GM21526 (cell line): ENCODE results near the gene RAPH1.
A peak's percentile ranks its signal among the peaks of the same experiment; 100 is the strongest.

Source experiments
- ATAC-seq: cut with Tn5 transposase; IDR thresholded peaks from one replicate; pipeline ENCODE4 v1.9.1; 2021; ENCODE audit warnings: moderate library complexity; ENCODE audit not compliant: unreplicated experiment, low FRiP score

Gene RAPH1

GRCh38 chr2:203535078-203535783, at the start of gene RAPH1:
Gene RAPH1 (minus strand): TSS chr2:203535301. CDS start chr2:203495353, 39,948 bp downstream.
- ATAC-seq, result peak; percentile 67

GRCh38 chr2:203584784-203585183, 49.7 kb upstream of the RAPH1 start:
- ATAC-seq, result no peak

- peak; percentile 42 for ATAC-seq
These were observed 48.6 kb upstream of the RAPH1 start for GRCh38 chr2:203583701-203584100.

GRCh38 chr2:203583084-203583695, 48.1 kb upstream of the RAPH1 start:
- ATAC-seq, result no peak

GRCh38 chr2:203582468-203582867, 47.4 kb upstream of the RAPH1 start:
- no peak for ATAC-seq

- no peak for ATAC-seq
These were observed 45.7 kb upstream of the RAPH1 start for GRCh38 chr2:203580844-203581243.

- no peak for ATAC-seq
These were observed 44.6 kb upstream of the RAPH1 start for GRCh38 chr2:203579730-203580129.

DNA sequence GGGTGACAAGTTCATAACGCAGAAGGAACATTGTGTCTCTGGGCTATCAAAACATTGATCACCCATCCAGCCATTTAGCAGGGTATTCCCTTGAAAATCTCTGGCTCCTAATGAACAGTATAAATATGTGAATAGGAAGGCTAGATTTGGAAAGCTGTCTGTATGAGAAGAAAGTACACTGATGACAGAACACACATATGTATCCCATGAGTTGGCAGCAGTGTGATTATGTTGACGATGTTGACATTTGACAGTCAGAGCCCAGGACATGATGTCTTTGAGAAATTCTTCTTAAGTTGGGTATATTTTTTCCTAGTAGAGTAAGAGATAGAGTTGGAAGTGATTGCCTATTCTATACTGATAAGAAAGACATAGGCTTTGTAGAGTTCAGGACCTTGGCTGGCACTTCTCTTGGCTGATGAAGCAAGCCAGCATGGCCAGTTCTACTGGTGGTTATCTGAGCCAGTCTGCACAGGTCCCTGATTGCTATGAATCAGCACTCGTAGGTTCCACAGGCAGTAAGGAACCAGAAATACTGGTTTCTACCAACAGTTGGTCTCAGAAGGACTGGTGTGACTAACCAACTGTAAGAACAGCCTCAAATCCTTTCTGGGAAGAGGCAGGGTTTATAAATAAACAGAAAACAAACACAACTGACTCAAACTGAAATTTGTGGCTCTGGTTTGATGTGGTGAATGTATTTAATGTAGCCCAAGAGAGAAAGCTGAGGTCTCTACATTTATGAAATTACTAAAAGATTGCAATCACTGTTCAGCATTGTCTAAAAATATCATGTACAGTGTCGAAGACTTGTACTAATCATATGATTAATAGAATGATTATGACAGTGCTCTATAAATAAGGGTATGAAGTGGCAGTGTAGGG, 43.9 kb upstream of the RAPH1 start:
- ATAC-seq, result peak; percentile 94

- no peak for ATAC-seq
These were observed 39.7 kb upstream of the RAPH1 start for GRCh38 chr2:203574824-203575223.

DNA sequence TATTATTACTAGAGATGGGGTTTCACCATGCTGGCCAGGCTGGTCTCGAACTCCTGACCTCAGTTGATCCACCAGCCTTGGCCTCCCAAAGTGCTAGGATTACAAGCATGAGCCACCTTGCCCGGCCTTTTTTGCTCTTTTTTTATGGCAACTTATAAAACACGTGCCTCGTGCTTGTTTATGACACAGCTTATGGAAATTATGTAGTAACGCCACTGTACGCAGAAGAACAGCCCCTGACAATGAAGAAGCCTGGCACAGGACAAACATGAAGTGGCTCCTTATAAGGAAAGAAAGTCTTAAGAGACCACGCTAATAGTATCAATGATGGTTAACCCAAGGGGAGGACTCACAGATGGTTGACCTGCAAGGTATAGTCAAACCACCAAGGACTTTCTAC, 37.2 kb upstream of the RAPH1 start:
- no peak for ATAC-seq

GRCh38 chr2:203569677-203570316, 34.7 kb upstream of the RAPH1 start:
- ATAC-seq, result no peak

- ATAC-seq, result no peak
These were observed 32.6 kb upstream of the RAPH1 start for GRCh38 chr2:203567691-203568090.

GRCh38 chr2:203566161-203566560, 31.1 kb upstream of the RAPH1 start:
- ATAC-seq, result no peak

- ATAC-seq, result no peak
These were observed 30.0 kb upstream of the RAPH1 start for GRCh38 chr2:203565076-203565475.

DNA sequence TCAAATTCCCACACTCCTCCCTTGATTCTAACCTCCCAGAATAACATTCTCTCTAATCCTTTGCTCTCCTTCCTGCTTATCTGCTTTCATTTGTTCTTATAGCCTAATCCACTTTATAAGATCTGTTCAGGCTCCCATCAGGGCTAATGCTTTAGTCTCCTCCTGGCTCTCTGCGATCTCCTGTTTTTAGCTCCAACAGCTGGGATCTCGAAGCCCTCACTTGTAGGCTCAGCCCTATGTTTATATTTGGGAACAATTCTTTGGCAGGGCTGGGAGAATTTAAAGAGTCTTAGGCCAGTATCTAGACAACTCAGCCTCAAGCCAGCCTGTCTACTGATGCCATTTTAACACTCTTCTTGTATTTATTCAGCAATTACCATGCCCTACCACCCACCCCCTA, 27.2 kb upstream of the RAPH1 start:
- no peak for ATAC-seq

GRCh38 chr2:203559641-203560040, 24.5 kb upstream of the RAPH1 start:
- ATAC-seq, result no peak

DNA sequence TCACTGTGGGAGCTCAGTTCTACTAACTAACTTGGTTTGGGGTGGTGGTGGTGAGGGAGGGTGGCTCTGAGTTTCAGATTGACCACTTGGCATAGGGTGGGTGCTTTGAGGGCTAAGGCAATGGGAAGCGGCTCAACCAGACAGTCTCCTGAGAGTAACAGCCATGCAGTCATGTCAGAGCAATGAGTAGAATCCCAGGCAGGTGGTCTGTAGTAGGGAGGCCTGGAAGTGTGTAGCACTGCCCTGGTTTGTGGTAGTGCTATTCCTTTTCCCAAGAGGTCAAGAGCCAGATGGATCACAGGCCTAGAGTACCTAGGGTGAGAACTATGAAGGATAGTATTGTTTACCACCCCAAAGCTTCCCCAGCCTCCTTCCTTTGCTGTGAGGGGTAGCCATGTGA, 18.7 kb upstream of the RAPH1 start:
- no peak for ATAC-seq

- ATAC-seq, result no peak
These were observed 16.7 kb upstream of the RAPH1 start for GRCh38 chr2:203551778-203552177.

DNA sequence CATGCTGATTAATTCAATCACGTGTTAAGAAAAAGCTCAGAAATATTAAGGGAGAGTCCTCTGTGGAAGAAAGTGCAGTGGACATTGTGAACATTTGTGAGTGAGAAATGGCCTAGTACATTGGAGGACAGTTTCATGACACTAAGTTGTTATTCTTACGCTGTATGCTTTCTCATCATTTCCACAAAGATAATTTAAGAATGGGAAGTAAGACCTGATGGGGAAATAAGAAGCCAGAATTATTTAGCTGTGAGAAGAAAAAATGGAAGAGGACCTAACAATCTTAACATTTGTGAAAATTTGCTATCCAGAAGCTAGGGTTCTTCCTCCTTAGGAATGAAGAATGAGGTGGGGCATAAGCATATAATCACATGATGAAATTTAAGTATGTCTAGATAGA, 15.2 kb upstream of the RAPH1 start:
- no peak for ATAC-seq

- ATAC-seq, result no peak
These were observed 14.3 kb upstream of the RAPH1 start for GRCh38 chr2:203549406-203549805.

DNA sequence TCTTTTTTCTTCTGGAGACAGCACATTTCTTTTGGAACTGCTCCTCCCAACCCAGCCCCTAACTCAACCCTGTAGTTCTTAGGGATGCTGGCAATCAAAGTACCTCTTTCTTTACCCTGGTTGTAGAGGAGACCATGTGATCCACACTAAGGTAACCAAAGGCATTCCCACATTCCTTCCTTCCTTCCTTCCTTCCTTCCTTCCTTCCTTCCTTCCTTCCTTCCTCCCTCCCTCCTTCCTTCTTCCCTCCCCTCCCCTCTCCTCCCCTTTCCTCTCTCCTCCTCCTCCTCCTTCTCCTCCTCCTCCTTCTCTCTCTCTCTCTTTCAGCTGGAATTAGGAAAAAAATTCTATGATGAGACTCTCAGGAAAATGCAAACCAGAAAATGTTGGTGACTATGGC, 13.8 kb upstream of the RAPH1 start:
- no peak for ATAC-seq
